CD14-positive monocyte (primary cell): ENCODE results near the gene ZFP36. TPM values are rescaled to one million over a fixed set of nuclear protein-coding genes. Genes with fewer than 3 reads are reported as not detected.
"Not testable (repeated sequence)": the region's sequence is repeated elsewhere in the genome, so short reads cannot be mapped to it uniquely, and the experiment has no call there.

Experiments
- DNase-seq, 3 donors: peaks; one replicate each; pipeline ENCODE4 v3.0.0-alpha.2; 2011 to 2022
- H2AFZ ChIP-seq: 2 replicates; pipeline ENCODE4 v1.6.0; 2012; ENCODE audit warnings: mild to moderate bottlenecking, low read depth, low read length, inconsistent platforms; ENCODE audit not compliant: insufficient read depth, poor library complexity, severe bottlenecking
- H3K27ac ChIP-seq, 2 donors: 1 replicate in 1 of 2; 2 replicates in 1 of 2; pipeline ENCODE4 v1.5.1; 2012 to 2013; ENCODE audit warnings: low read length in 2 of 2, control low read depth in 1 of 2, inconsistent platforms in 1 of 2, low read depth in 1 of 2, mild to moderate bottlenecking in 1 of 2
- H3K27me3 ChIP-seq, 2 donors: one replicate each; pipeline versions ENCODE4 v1.6.0 to v1.6.1; 2011 to 2013; ENCODE audit warnings: low read length in 2 of 2; ENCODE audit not compliant: control insufficient read depth in 2 of 2, insufficient read depth in 2 of 2
- H3K36me3 ChIP-seq, 2 donors: replicated peaks in 1 of 2; 1 replicate in 1 of 2; 2 replicates in 1 of 2; pipeline versions ENCODE4 v1.5.1 to v1.6.1; 2012 to 2013; ENCODE audit warnings: low read length in 2 of 2, control low read depth in 1 of 2, inconsistent platforms in 1 of 2, mild to moderate bottlenecking in 1 of 2; ENCODE audit not compliant: insufficient read depth in 2 of 2, control insufficient read depth in 1 of 2
- H3K4me1 ChIP-seq, 2 donors: 1 replicate in 1 of 2; 2 replicates in 1 of 2; pipeline versions ENCODE4 v1.5.1 to v1.6.1; 2012 to 2013; ENCODE audit warnings: low read length in 2 of 2, control low read depth in 1 of 2, inconsistent platforms in 1 of 2, mild to moderate bottlenecking in 1 of 2, moderate library complexity in 1 of 2; ENCODE audit not compliant: insufficient read depth in 2 of 2, control insufficient read depth in 1 of 2
- H3K4me2 ChIP-seq: replicated peaks from 2 replicates; pipeline ENCODE3; 2012; ENCODE audit warnings: low read length, moderate library complexity, mild to moderate bottlenecking; ENCODE audit not compliant: poor library complexity, severe bottlenecking; ENCODE audit errors: extremely low read depth
- H3K4me3 ChIP-seq, 3 experiments: fragments of 200-600 bp in 1 of 3; sonication (generic) in 1 of 3; replicated peaks in 1 of 3; 1 replicate in 2 of 3; 2 replicates in 1 of 3; pipeline ENCODE4 v1.5.1; 2011 to 2013; ENCODE audit warnings: low read length in 3 of 3, mild to moderate bottlenecking in 3 of 3, control low read depth in 2 of 3, low read depth in 2 of 3, inconsistent platforms in 1 of 3, moderate library complexity in 1 of 3
- H3K79me2 ChIP-seq: 2 replicates; pipeline ENCODE4 v1.6.0; 2012; ENCODE audit warnings: mild to moderate bottlenecking, control low read depth, inconsistent platforms, low read length, moderate library complexity; ENCODE audit not compliant: insufficient read depth
- H3K9ac ChIP-seq: 2 replicates; pipeline ENCODE4 v1.6.0; 2017; ENCODE audit warnings: low read length, mild to moderate bottlenecking; ENCODE audit not compliant: insufficient read depth, poor library complexity, severe bottlenecking
- H3K9me3 ChIP-seq, 2 donors: replicated peaks in 1 of 2; 1 replicate in 1 of 2; 2 replicates in 1 of 2; pipeline versions ENCODE4 v1.5.1 to v1.6.1; 2012 to 2013; ENCODE audit warnings: low read length in 2 of 2, control low read depth in 1 of 2; ENCODE audit not compliant: control insufficient read depth in 1 of 2, insufficient read depth in 1 of 2
- H4K20me1 ChIP-seq: 2 replicates; pipeline ENCODE4 v1.6.0; 2012; ENCODE audit warnings: mild to moderate bottlenecking, low read length, control low read depth, moderate library complexity; ENCODE audit not compliant: insufficient read depth
- H3K27ac Mint-ChIP-seq, 7 donors: one replicate each; pipeline ENCODE4 v1.8.0; 2020; ENCODE audit warnings: mild to moderate bottlenecking in 7 of 7, mixed read lengths in 7 of 7, moderate library complexity in 6 of 7, inconsistent platforms in 2 of 7
- H3K27me3 Mint-ChIP-seq, 3 donors: one replicate each; pipeline ENCODE4 v1.8.0; 2021 to 2022; ENCODE audit warnings: low read depth in 3 of 3, mild to moderate bottlenecking in 3 of 3, mixed read lengths in 3 of 3, moderate library complexity in 3 of 3, inconsistent platforms in 1 of 3
- H3K36me3 Mint-ChIP-seq, 2 donors: one replicate each; pipeline ENCODE4 v1.8.0; 2020; ENCODE audit warnings: mixed read lengths in 2 of 2, inconsistent platforms in 1 of 2, mild to moderate bottlenecking in 1 of 2
- H3K4me1 Mint-ChIP-seq: one replicate; pipeline ENCODE4 v1.8.0; 2020; ENCODE audit warnings: mild to moderate bottlenecking, mixed read lengths
- H3K4me3 Mint-ChIP-seq, 2 donors: one replicate each; pipeline ENCODE4 v1.8.0; 2020; ENCODE audit warnings: mild to moderate bottlenecking in 2 of 2, mixed read lengths in 2 of 2, moderate library complexity in 1 of 2
- H3K9me3 Mint-ChIP-seq, 7 donors: one replicate each; pipeline ENCODE4 v1.8.0; 2020 to 2022; ENCODE audit warnings: mixed read lengths in 7 of 7, mild to moderate bottlenecking in 6 of 7, moderate library complexity in 6 of 7, inconsistent platforms in 2 of 7
- CTCF ChIP-seq: fragments of 200-600 bp; IDR thresholded peaks from one replicate; pipeline ENCODE4 v1.8.0; 2022; ENCODE audit warnings: antibody characterized with exemption, mild to moderate bottlenecking
- WGBS: methylation state at CpG from one replicate; pipeline ENCODE4 v1.1.5; 2013; ENCODE audit warnings: missing lambda C conversion rate; ENCODE audit not compliant: insufficient coverage; 5-methylcytosine and 5-hydroxymethylcytosine counted together
- intact Hi-C, 2 donors: fragments of 100-400 bp; cut with micrococcal nuclease; formaldehyde crosslinking; loops; one replicate each; pipeline versions ENCODE4 v1.15.0 to v1.15.1; 2023
- polyA plus RNA-seq, 3 donors: library from polyadenylated mRNA; depleted of rRNA in 1 of 3; unstranded in 2 of 3; stranded (reverse) in 1 of 3; fragments of 300-500 nt in 2 of 3; fragments of >200 nt in 1 of 3; fragmentation: Illumina TruSeq in 2 of 3; gene quantifications; 1 replicate in 2 of 3; 2 replicates in 1 of 3; pipeline ENCODE4 v1.2.3, GENCODE V29; 2012 to 2021

The ZFP36 gene
- polyA plus RNA-seq, 3 donors = 473 to 2,084 (median 632) TPM

- peaks cover 51% of the 10 kb centered on the region for H3K4me1 Mint-ChIP-seq
- no peaks in the 10 kb centered on the region for H3K27me3 Mint-ChIP-seq
- peak in 2 of 3 donors; percentile 37 to 65 for DNase-seq
- H3K9me3 ChIP-seq = no peaks in the 10 kb centered on the region
- peak overlapping the region in 6 of 7 donors; percentile 53 to 90 (median 72) for H3K27ac Mint-ChIP-seq
- H4K20me1 ChIP-seq = peaks cover 58% of the 10 kb centered on the region
- no peak for TF ChIP-seq CTCF
- peaks cover 85% of the 10 kb centered on the region for H3K79me2 ChIP-seq
- H3K36me3 Mint-ChIP-seq = peaks cover 34 to 49% of the 10 kb centered on the region in 2 donors
- no peak overlapping the region for H3K4me3 ChIP-seq
- H3K4me1 ChIP-seq = peaks cover 36 to 40% of the 10 kb centered on the region in 2 donors
- 0% methylated on average over 3 of the region's 3 CpGs for WGBS
- peaks cover 0 to 3% (median 0%) of the 10 kb centered on the region in 7 donors for H3K9me3 Mint-ChIP-seq
- peaks cover 19 to 44% of the 10 kb centered on the region in 2 donors for H3K36me3 ChIP-seq
- intact Hi-C loops = loop anchor here (5.0 to 10.0 kb wide), 2 partner anchors 87 to 89 kb away; partner anchors contain the start of gene EID2B (in 1 of the 2)
- no peak overlapping the region for H3K4me3 Mint-ChIP-seq
- no peak overlapping the region for H3K9ac ChIP-seq
- no peak overlapping the region for H2AFZ ChIP-seq
- H3K27ac ChIP-seq = peak overlapping the region; percentile 15 to 100
- no peak overlapping the region for H3K4me2 ChIP-seq
- H3K27me3 ChIP-seq = no peaks in the 10 kb centered on the region
Measured at GRCh38 chr19:39448271-39448670, 41.6 kb downstream of the ZFP36 start.

GRCh38 chr19:39449116-39449797 lies 42.6 kb downstream of the ZFP36 start:
- H3K79me2 ChIP-seq = peaks cover 94% of the 10 kb centered on the region
- H3K9ac ChIP-seq = no peak overlapping the region
- Mint-ChIP-seq H3K27me3 (no peaks in the 10 kb centered on the region), H3K9me3 (peaks cover 0 to 3% (median 0%) of the 10 kb centered on the region in 7 donors), H3K36me3 (peaks cover 42 to 57% of the 10 kb centered on the region in 2 donors), H3K4me3 (no peak overlapping the region), H3K27ac (peak overlapping the region; percentile 57 to 90 (median 67)), H3K4me1 (peaks cover 51% of the 10 kb centered on the region)
- no peak overlapping the region for H2AFZ ChIP-seq
- peaks cover 34 to 38% of the 10 kb centered on the region in 2 donors for H3K4me1 ChIP-seq
- DNase-seq = no peak
- 58% methylated on average over 3 of the region's 8 CpGs for WGBS
- H3K27ac ChIP-seq = peak overlapping the region; percentile 3 to 100
- H3K4me2 ChIP-seq = no peak overlapping the region
- intact Hi-C loops = loop anchor here (5.0 to 10.0 kb wide), 2 partner anchors 86 to 88 kb away; partner anchors contain the start of gene EID2B (in 1 of the 2)
- no peaks in the 10 kb centered on the region for H3K9me3 ChIP-seq
- H3K27me3 ChIP-seq = no peaks in the 10 kb centered on the region
- no peak overlapping the region for H3K4me3 ChIP-seq
- H4K20me1 ChIP-seq = peaks cover 67% of the 10 kb centered on the region
- no peak for TF ChIP-seq CTCF
- H3K36me3 ChIP-seq = peaks cover 26 to 54% of the 10 kb centered on the region in 2 donors

- DNase-seq, H2AFZ ChIP-seq, H3K4me2 ChIP-seq, H3K4me3 Mint-ChIP-seq, intact Hi-C loops, H3K9ac ChIP-seq, H3K27me3 Mint-ChIP-seq, H3K27ac Mint-ChIP-seq, H3K4me3 ChIP-seq, H3K27ac ChIP-seq, H3K9me3 ChIP-seq, H3K27me3 ChIP-seq, H3K9me3 Mint-ChIP-seq: not testable (repeated sequence)
- Histone ChIP-seq H3K36me3 (peaks cover 34 to 68% of the 10 kb centered on the region in 2 donors), H3K79me2 (peaks cover 90% of the 10 kb centered on the region), H3K4me1 (peaks cover 21 to 23% of the 10 kb centered on the region in 2 donors), H4K20me1 (peaks cover 82% of the 10 kb centered on the region)
- H3K36me3 Mint-ChIP-seq = peaks cover 54 to 76% of the 10 kb centered on the region in 2 donors
- 100% methylated on average over 5 of the region's 8 CpGs for WGBS
- H3K4me1 Mint-ChIP-seq = peaks cover 38% of the 10 kb centered on the region
Measured at GRCh38 chr19:39451257-39451656, 44.6 kb downstream of the ZFP36 start.
